SK-N-DZ (cell line): ENCODE measurements around the gene DSCAML1.

Experiments
- DNase-seq: peaks from one replicate; pipeline ENCODE4 v3.0.0-alpha.2; 2015; ENCODE audit warnings: low spot score

The DSCAML1 gene

DNA sequence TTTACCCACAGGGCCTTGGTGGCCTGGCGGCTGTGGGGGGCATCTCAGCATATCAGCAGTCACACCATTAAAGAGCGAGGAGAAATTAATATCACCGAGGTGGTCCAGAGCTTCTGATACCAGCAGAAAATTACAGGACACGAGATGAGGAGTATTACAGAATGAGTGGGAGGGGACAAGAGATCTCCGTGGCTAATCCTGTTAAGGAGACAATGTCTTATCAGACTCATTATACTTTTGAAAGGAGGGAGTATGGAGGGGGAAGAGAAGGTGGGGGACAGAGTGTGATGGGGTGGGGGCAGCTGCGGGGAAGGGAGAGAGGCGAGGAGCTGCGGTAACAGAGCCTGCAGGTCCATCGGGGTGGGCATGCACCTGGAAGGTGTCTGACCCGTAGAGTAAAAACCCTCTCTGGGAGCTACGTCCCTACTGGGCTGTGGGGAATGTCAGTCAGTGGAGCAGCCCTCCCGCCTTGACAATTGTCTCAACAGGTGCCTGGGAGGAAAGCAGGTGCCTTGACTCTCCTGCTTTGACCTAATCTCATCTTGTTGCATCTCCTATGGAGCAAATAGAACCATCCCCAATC, 245.2 kb downstream of the DSCAML1 start:
- no peak for DNase-seq

DNA sequence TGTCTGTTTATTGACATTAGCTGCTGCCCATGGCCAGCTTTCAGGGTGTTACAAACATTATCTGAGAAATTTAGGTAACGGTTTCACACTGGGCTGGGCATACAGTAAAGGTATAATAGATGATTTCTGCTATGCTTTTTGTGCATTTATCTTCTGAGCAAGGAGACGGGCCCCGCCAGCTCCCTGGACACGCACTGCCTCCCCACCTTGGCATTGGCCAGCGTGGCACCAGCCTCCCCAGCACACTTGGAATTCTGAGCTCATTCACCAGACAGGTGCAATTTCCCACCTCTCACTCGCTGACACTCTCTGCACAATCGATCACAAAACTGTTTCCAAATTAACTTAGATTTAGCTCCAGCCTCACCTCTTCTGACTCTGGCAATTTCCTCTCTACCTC, 246.6 kb downstream of the DSCAML1 start:
- no peak for DNase-seq

DNA sequence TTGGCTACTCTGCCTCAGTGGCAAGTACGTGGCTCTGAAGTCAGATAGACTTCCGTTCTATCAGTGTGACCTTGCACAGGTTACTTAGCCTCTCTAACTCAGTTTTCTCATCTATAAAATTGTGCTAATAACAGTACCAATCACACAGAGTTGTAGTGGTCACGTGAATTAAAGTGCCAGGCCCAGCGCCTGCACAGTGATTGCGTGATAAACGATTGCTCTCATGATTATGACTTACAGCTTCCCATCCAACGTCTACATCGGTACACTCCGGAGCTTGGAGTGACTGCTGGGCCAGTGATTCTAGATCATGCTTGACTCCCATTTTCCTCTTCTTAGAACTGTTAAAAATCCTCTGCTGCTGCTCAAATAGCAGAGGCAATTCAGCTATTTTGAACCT, 247.6 kb downstream of the DSCAML1 start:
- DNase-seq: no peak

DNA sequence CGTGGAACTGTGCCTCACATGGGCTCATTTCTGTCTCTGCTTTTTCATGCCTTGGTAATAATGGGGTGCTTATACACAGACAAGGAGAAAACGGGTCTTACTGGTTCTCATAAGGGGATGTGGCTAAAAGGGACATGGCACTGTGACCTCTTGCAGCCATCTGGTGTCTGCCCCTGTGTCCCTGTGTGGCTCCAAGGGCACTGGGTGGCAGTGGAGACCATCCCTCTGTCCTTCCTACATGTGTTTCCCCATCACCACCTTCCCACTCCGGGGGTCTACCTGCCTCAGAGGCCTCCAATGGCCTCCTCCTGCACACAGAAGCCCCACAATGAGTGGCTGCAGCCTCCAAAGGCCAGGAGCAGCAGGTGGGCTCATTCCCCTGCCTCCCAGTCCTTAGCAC, 248.1 kb downstream of the DSCAML1 start:
- DNase-seq: no peak

DNA sequence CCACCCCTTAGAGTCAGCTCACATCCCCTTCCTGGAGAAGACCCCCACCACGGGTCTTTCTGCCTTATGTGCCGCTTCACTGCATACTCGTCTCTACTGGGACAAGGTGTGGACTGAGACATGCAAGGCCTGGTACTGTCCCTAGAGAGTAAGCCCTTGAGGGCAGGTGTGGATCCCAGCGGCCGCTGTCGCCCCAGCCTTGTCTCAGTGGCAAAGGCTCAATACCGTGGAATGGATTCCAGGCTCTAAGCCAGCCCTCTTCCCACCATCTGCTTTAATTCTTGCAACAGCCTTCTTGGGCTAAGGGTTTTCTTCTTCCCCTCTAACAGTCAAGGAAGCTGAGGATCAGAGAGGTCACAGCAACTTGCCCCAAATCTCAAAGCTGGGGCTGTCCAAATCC, 249.1 kb downstream of the DSCAML1 start:
- DNase-seq: no peak

DNA sequence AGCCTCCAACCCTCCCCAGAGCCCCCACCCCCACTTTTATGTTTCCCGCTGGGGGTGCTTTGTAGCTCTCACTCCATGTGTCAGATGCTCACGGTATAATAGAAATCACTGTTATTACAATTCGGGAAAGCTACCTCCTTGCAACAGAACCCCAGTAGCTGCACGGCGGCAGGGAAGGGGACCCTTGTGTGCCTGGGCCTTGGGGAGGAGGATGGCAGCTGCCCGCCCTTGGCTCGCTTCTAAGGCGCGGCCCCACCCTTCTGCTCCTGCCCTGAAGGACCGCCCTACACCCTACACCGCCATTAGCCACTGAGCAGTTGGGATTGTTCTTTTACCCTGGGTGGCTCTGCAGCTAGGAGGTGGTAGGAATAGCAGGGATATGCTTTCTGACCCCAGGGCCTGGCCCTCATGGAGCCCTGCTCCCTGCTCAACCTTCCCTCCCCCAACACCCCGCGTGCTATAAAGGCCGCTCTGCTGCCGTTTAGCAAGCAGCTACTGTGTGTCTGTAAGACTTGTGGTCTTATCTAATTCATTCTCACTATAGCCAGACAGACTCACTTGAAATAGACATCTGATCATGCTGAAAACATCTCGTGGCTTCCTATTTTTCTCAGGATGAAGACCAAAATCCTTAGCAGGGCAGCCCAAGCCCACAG, 249.7 kb downstream of the DSCAML1 start:
- no peak for DNase-seq

DNA sequence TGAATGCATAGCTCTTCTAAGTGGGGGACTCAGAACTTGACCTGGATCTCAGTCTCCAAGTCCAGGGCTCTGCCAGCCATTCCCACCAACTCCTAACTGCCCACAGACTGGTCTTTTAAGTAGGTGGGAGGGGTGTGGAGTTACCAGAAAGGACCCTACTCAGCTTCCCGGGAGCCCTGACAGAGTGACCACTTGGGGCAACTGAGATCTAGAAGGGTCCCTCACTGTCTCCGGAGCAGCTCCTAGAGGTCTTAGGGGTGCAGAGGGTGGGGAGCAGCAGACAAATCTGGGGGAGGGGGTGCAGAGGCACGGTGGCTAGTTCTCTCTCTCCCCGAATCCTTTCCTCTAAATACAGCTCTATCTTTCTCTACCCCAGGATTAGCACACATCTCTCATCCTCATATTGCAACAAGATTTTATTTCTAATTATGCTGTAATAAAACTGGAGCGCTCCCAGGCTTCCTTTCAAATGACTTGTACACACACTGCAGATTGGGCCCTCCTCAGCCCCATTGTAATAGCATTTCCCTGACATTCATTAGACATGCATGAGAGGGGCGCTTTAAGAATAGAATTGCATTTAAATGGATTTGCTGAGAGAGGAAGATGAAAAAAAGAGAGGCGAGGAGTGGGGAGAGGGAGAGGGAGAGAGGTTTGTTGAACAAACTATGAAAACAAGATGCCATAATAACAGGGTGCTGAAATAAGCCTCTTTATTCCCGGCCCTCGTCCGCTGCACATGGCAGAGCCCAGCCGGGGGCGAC, 250.4 kb downstream of the DSCAML1 start:
- DNase-seq: no peak

DNA sequence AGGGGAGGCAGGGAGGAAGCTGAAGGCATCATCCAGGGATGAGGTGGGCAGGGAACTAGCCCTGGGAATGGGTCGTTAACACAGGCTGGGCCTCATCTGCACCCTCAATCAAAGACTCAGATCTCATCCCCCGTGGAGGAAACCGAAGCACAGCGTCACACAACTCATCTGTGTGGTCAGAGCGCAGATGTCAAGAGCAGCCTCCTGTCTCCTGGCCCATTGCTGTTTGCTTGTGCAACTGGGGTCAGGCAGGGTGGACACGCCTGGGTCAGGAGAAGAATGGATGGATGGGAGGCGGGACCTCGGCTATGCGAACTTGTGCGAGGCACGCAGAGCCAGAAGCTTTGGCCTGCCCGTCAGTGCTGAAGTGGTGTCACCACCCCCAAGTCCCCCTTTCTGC, 251.3 kb downstream of the DSCAML1 start:
- no peak for DNase-seq

DNA sequence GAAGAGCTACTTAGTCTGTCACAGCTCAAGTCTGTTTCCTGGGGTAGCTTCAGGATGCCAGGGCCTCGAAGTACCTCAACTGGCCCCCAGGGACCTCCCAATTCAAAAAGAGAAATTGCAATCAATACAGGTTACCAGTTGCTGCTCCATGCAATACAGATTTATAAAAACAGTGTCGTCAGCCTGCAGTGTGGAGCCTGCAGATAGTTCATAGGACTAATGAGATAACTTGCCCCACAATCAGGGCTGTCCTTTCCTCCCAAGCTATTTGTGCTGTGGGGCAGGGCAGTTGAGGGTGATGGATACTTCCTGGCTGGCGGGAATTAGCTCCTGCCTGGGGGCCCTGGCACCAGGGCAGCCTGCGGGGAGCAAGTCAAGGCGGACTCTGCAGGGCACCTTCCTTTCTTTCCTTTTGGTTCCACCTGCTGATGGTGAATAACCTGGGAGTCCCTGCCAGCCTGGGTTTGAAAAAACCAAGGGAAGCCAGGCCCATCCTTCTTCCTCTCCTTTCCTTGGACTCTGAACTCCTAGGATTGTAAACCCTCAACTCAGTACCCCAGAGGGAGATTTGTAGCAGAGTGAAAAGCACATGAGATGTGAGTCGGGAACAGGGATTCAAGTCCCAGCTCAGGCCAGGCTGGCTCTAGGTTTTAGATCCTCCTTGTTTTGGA, 252.8 kb downstream of the DSCAML1 start:
- DNase-seq: no peak

DNA sequence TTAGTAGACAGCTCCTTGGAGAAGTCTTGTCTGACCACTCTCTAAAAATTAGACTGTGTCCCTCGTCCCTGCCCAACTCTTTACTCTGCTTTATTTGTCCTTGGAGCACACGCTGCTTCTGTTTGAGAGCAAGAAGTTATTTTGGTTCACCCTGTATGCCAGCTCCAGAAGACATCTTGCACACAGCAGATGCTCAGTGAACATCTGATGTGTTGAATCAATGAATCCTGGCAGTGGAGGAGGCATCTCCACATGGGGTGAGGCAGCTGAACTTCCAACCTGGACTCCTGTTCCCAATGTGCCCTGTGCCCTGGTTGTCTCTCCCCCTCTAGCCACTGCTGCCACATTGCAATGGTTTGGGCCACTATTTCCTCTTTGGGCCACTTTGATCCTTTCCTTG, 255.8 kb downstream of the DSCAML1 start:
- no peak for DNase-seq

DNA sequence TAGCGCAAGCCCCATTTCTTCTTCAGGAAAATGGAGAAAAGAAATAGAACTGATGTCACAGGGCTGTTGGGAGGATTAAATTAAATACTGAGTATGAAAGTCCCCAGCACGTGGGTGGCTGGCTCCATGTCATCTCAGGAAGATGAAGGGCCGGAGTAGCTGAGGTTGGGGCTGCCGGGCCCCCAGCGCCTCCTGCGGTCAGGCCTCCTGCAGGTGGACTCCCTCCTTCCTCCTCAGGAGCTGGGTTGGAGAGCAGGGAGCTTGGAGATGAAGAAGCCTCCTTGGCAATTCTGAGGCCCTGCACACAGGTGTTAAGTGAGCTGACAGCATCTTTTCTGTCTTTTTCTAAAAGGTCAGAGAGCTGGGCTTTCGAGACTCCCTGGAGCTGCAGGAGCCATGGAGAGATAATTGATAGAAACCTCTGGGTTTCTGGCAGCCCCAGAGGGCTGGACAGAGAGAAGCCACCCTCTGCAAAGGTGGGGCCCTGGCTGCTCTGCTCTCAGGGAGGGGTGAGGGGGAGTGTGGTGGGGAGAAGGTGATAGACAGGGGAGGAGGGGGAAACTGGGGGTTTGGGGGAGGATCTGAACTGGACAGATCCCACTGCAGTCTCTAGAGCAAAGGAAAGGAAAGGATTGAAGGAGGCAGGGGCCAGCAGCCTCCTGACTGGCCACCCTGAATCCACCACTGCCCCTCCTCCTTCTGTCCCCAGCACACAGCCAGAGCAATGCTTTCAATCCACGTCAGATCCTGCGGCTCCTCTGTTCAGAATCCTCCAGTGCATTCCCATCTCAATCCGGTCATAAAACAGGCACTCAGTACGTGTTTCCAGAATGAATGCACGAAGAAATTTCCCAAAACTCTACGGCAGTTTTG, 258.5 kb downstream of the DSCAML1 start:
- peak; percentile 24 for DNase-seq

DNA sequence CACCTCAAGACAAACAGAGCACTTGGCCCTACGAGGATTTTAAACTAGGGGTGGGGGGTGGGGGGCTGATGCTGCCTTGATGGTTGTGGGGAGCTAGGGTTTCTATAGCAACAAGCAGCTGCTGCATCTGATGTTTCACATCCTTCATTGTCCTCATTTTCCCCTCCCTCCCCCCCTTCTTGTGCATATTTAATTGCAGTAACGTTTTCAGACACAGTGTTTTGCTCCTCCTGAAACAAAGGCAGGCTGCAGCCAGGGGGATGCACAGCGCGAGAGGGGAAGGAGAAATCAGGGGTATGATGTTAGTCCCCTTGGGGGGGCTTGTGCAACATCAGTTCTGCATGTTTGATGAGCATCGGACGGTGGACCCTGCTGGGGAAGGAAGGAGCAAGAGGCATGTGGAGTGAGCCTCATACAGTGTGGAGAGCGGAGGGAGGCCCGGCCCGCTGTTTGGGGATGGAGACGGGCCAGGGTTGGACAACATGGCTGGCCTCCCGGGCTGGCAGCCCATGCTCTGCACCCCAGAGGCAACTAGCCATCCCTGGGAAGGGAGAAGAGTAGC, 261.1 kb downstream of the DSCAML1 start:
- DNase-seq: no peak

DNA sequence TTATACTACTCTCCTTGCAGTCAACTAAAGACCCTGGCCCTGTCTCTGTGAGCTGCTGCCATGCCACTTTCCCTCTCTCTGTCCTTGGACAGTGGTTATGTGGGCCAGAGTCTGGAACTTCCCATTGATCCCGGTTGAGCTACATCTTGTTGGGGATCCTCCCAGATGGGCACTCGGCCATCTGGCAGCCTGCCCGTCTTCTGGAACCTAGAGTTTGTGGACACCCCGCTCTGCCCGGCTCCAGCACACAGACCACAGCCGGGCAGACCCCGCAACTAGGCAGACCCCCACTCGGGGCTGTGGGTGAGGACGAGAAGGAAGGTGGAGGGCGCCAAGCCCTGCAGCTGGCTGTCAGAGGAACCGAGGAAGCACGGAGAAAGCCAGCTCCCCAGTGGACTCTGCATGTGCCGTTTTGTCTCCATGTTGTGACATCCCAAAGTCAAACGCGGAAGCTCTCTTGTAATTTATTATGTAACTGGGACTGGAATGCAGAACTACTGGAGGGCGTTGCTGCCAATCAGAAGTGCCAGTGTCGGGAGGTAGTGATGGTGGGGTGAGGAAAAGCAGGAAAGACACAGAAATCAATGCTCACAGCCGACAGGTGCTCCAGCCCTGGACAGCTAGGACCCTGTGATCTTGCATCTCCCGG, 261.7 kb downstream of the DSCAML1 start:
- DNase-seq: no peak

DNA sequence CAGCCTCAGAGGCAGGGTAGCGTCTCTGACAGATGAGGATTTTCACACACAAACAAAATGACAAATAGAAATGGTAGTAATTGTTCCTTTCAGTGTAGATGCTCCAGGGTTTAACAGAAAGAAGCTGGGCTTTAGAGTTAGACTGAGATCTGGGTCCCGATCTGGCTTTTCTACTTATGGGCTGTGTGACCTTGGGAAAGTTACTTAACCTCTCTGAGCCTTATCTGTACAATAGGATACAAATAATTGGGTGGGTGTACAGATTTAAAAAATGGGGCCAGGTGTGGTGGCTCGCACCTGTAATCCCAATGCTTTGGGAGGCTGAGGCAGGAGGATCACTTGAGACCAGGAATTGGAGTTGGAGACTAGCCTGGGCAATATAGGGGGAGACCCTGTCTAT, 264.4 kb downstream of the DSCAML1 start:
- DNase-seq: no peak

DNA sequence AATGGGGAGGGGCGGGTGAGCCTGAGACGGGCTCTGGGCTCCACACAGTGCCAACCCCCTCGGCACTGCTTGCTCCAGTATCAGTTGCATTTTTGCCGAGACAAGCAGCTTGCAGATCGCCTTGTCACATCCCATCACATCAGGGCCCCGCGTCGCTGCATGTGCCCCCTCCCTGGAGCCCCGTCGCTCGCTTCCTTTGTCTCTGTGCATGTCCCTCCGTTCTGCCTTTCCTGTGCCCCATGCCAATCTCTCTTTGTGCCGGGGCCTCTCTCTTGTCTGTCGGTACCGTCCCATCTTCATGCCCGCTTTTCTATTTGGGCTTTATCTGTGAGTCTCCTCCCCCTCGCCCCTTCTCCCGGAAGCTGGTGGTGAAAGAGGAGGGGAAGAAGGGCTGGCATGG, 267.2 kb downstream of the DSCAML1 start:
- no peak for DNase-seq

DNA sequence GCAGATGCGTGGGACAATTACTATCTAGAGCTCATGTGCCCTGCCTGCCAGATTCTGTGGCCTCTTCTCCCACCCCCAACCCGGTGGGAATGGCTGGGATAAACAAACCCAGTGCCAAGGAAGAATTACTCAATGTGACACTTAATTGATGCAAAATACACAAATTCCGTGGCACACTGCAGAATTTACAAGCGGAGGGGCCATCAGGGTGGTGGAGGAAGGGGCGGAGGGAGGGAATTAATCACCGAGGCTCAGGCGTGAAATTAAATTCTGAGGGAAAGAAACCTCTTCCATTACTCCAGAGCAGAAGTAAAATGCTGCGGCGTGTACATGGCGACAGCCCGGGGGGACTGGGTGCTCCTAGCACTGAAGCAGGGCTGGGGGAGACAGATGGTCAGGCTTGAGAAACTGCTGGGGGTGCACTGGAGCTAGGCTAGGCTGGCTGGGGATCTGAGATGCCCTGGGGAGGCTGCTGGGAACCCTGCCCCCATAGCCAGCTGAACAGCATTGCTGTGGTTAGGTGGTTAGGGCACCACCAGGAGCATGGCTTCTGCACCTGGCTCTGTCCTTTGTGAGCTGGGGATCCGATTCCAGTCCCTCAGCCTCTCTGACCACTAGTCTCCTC, 268.8 kb downstream of the DSCAML1 start:
- DNase-seq: no peak

DNA sequence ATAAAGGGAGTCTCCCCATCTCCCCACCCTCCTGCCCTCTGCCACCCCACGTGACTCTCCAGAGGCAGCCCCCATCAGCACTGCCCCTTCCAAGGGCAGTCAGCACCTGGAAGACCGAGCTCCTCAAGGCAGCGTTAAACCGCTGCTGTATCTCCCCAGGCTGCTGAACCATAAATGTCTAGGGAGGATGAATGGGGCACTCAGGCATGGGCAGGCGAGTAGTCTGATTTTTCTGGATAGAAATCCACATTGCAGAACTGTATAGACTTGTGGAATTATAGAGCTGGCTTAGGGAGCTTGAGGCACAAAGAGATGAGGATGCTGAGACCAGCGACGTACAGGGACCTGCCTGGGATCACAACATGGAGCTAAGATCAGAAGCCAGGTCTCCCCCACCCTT, 269.7 kb downstream of the DSCAML1 start:
- DNase-seq: no peak

DNA sequence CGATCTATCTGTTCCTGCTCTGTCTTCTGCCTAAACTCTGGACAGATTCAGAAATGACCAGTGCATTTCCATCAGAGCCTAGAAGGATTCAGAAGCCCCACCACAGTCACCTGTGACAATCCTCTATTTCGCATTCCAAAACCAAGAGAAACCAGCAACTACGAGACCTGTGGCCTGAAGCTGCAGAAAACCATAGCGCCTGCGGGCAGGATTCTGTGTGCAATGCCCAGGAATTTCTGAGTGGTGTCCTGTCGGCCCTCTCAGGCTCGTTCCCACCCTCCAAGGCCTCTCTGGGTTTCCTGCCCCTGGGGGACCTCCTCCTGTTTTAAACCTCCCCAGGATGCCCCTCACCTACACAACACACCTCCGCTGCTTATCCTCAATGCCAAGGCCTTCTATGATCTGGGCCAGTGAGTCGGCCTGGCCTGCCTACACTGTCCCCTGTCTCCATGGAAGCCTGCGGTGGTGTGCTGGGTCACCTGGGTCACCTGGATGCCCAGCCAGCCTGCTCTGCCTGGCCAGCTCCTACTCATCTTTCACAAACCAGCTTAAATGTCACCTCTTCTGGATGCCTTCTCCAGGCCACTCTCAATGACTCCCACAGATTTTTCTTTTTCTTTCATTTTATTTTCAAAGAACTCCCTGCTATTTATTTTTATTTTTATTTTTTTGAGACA, 271.0 kb downstream of the DSCAML1 start:
- DNase-seq: no peak

DNA sequence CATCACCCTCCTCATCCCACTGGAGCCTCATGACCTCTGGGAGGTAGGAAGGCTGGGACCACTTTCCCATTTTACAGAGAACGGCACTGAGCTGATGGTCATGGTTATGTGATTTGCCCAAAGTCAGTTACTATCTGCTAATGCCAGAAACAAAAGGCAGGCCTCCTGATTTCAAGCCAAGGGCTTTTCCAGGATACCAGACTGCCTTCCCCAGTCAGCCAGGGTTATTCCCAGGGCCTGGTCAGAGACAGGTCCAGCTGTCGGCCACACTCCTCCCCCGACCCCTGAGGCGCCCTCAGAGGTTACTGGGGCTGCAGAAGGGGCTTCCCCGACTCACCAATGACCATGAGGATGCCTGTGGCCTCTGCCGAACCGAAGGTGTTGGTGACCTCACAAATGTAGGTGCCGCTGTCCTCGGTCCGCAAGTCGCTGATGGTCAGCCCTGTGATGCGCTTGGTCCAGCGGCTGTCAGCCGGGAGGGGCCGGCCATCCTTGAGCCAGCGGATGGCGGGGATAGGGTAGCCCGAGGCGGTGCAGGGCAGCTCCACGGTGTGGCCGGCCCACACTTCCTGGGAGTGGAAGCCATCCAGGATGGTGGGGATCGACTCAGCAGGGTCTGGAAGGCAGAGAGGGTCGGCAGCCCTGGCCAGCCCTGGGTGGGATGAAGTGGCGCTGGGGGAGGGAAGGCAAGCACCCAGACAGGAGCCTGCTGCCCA, 272.4 kb downstream of the DSCAML1 start:
- DNase-seq: no peak
